Measurements from ENCODE around the gene COP1. TPM values are rescaled to one million over a fixed set of nuclear protein-coding genes. Genes with fewer than 3 reads are reported as not detected.

The COP1 gene
- total and polyA plus RNA-seq, 10 of the 15 experiments (the other 5 are each of a cell fraction or from before 2014, with no cell fraction given), result 17.7 to 49.9 (median 38.7) TPM

DNA sequence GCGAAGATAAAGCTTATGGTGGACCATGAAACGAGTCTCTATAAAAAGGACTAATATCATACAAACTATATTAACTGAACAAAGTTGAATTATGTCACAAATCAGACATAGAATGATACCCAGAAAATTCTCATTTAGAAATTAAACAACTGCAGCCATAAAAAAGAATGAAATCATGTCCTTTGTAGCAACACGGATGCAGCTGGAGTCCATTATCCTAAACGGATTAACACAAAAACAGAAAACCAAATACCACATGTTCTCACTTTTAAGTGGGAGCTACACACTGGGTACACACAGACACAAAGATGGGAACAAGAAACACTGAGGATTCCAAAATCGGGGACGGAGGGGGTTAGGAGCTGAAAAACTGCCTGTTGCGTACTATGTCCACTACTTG, 11.5 kb downstream of the COP1 start (continued):
- no peak for TF ChIP-seq ZNF592 (IDR thresholded peaks at IDR 0.05)

GRCh38 chr1:176193663-176194062, 13.4 kb downstream of the COP1 start:
- no peak for DNase-seq (ENCODE audit: low read depth, low spot score)
- H2AFZ ChIP-seq (ENCODE audit: control insufficient read depth, low read depth, low read length), result no peak overlapping the region
- no peak overlapping the region for H3K4me2 ChIP-seq (ENCODE audit: control insufficient read depth, insufficient read depth)
- no peak for FAIRE-seq
- ChIA-PET RAD21 (ENCODE audit: unreplicated experiment) (interaction anchor here (1.8 kb wide), 1 partner anchor 13 kb away, joined by 3 read pairs; no protein-coding TSS in a partner anchor), POLR2A (interaction anchor here (1.2 to 1.7 kb wide), 2 partner anchors 12 to 14 kb away, joined by 3 to 6 read pairs; partner anchors contain the start of gene COP1), SMC1A (ENCODE audit: uncharacterized antibody, unreplicated experiment) (interaction anchor here (1.0 to 3.8 kb wide), 2 partner anchors 8 to 9 kb away, joined by 3 to 16 read pairs; no protein-coding TSS in a partner anchor), CTCF (no interaction called here)
- no peak overlapping the region for H3K27ac ChIP-seq (ENCODE audit: control insufficient read depth, insufficient read depth)
- no peak overlapping the region for H3K9ac ChIP-seq (ENCODE audit: control insufficient read depth, insufficient read depth, low read length)
- no peaks in the 10 kb centered on the region for H3K27me3 ChIP-seq (replicated peaks in 1 of 2; ENCODE audit: control insufficient read depth in 2 of 2, insufficient read depth in 2 of 2, low read length in 1 of 2)
- peaks cover under 1% of the 10 kb centered on the region for H3K9me3 ChIP-seq (replicated peaks; ENCODE audit: control insufficient read depth, insufficient read depth, low read length)
- H3K4me1 ChIP-seq (ENCODE audit: control insufficient read depth, insufficient read depth, low read length), result peaks cover 5% of the 10 kb centered on the region
- BruUV-seq (replicated peaks), result no TSS peak
- H3K4me3 ChIP-seq, result no peak overlapping the region
- H3K79me2 ChIP-seq (ENCODE audit: control insufficient read depth, insufficient read depth, low read length), result peaks cover 86% of the 10 kb centered on the region
- H3K36me3 ChIP-seq (ENCODE audit: control insufficient read depth in 2 of 2, insufficient read depth in 2 of 2, low read length in 1 of 2), result no peaks in the 10 kb centered on the region
- H4K20me1 ChIP-seq (ENCODE audit: control insufficient read depth, insufficient read depth), result no peaks in the 10 kb centered on the region
- intact Hi-C loops (cut with micrococcal nuclease; ENCODE audit: unreplicated experiment) (no loop called here), in situ Hi-C loops (cut with MboI) (no loop called here)
- 27% methylated on average over 3 of the region's 3 CpGs for WGBS (ENCODE audit: insufficient coverage, insufficient replicate concordance, low lambda C conversion rate, missing lambda C conversion rate)
- ATAC-seq, result peak; percentile 69
- TF ChIP-seq NR2C1 (IDR thresholded peaks at IDR 0.05), result no peak
- no peak for TF ChIP-seq CREB1 (IDR thresholded peaks at IDR 0.05; ENCODE audit: low read depth)
- no peak for TF ChIP-seq BCL11A (IDR thresholded peaks at IDR 0.05; ENCODE audit: low read depth, low read length)
- no peak for TF ChIP-seq SRF (IDR thresholded peaks at IDR 0.05; ENCODE audit: low read depth in 2 of 2, low read length in 2 of 2)
- no peak for TF ChIP-seq MEF2B (IDR thresholded peaks at IDR 0.05; ENCODE audit: partially characterized antibody, poor library complexity, severe bottlenecking)
- TF ChIP-seq USF2 (IDR thresholded peaks at IDR 0.05; ENCODE audit: borderline replicate concordance, low read depth, low read length), result no peak
- no peak for TF ChIP-seq ELK1 (IDR thresholded peaks at IDR 0.05; ENCODE audit: low read depth, low read length)
- no peak for TF ChIP-seq NFYA (IDR thresholded peaks at IDR 0.05; ENCODE audit: borderline replicate concordance, low read depth, low read length)
- TF ChIP-seq, protein P1, sequence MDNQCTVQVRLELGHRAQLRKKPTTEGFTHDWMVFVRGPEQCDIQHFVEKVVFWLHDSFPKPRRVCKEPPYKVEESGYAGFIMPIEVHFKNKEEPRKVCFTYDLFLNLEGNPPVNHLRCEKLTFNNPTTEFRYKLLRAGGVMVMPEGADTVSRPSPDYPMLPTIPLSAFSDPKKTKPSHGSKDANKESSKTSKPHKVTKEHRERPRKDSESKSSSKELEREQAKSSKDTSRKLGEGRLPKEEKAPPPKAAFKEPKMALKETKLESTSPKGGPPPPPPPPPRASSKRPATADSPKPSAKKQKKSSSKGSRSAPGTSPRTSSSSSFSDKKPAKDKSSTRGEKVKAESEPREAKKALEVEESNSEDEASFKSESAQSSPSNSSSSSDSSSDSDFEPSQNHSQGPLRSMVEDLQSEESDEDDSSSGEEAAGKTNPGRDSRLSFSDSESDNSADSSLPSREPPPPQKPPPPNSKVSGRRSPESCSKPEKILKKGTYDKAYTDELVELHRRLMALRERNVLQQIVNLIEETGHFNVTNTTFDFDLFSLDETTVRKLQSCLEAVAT (IDR thresholded peaks at IDR 0.05), result no peak
- TF ChIP-seq TCF12 (IDR thresholded peaks at IDR 0.05; ENCODE audit: low read depth, low read length), result no peak
- no peak for TF ChIP-seq RB1 (IDR thresholded peaks at IDR 0.05; ENCODE audit: borderline replicate concordance)
